ENCODE results near the gene PTPN1.
"Not testable (repeated sequence)": the region's sequence is repeated elsewhere in the genome, so short reads cannot be mapped to it uniquely, and the experiment has no call there.

The PTPN1 gene

GRCh38 chr20:50509923-50510705, at the start of gene PTPN1:
TSS of gene PTPN1 (plus strand) at chr20:50510383. CDS start at chr20:50510528, 145 bp downstream.
- peak; percentile 97 for DNase-seq (ENCODE audit: low read depth)

GRCh38 chr20:50460608-50461267, 49.4 kb upstream of the PTPN1 start:
- peak; percentile 67 for DNase-seq (ENCODE audit: low read depth)

GRCh38 chr20:50462093-50462690, 48.0 kb upstream of the PTPN1 start:
- DNase-seq (ENCODE audit: low read depth), result no peak

GRCh38 chr20:50464026-50464724, 46.0 kb upstream of the PTPN1 start:
- peak; percentile 25 for DNase-seq (ENCODE audit: low read depth)

- no peak for DNase-seq (ENCODE audit: low read depth)
Observed at GRCh38 chr20:50464725-50465650, 45.2 kb upstream of the PTPN1 start.

GRCh38 chr20:50467174-50467573, 43.0 kb upstream of the PTPN1 start:
- DNase-seq (ENCODE audit: low read depth), result no peak

- DNase-seq (ENCODE audit: low read depth), result no peak
Observed at GRCh38 chr20:50467718-50468356, 42.3 kb upstream of the PTPN1 start.

GRCh38 chr20:50468378-50468798, 41.8 kb upstream of the PTPN1 start:
- DNase-seq (ENCODE audit: low read depth), result no peak

- DNase-seq (ENCODE audit: low read depth), result no peak
Observed at GRCh38 chr20:50469176-50469723, 40.9 kb upstream of the PTPN1 start.

GRCh38 chr20:50469796-50470195, 40.4 kb upstream of the PTPN1 start:
- DNase-seq (ENCODE audit: low read depth), result no peak

GRCh38 chr20:50470264-50470858, 39.8 kb upstream of the PTPN1 start:
- DNase-seq (ENCODE audit: low read depth), result no peak

GRCh38 chr20:50471231-50471630, 39.0 kb upstream of the PTPN1 start:
- no peak for DNase-seq (ENCODE audit: low read depth)

- DNase-seq (ENCODE audit: low read depth), result no peak
Observed at GRCh38 chr20:50472693-50473664, 37.2 kb upstream of the PTPN1 start.

GRCh38 chr20:50474356-50474755, 35.8 kb upstream of the PTPN1 start:
- DNase-seq (ENCODE audit: low read depth), result not testable (repeated sequence)

GRCh38 chr20:50475681-50476292, 34.4 kb upstream of the PTPN1 start:
- no peak for DNase-seq (ENCODE audit: low read depth)

- no peak for DNase-seq (ENCODE audit: low read depth)
Observed at GRCh38 chr20:50477239-50477872, 32.8 kb upstream of the PTPN1 start.

GRCh38 chr20:50478162-50478990, 31.8 kb upstream of the PTPN1 start:
- peak; percentile 51 for DNase-seq (ENCODE audit: low read depth)
